NB4 (cell line): ENCODE data around the gene HPCAL1.

Source experiments
- MYC ChIP-seq: IDR thresholded peaks from 2 replicates; pipeline ENCODE4 v1.6.1; 2011; ENCODE audit warnings: low read depth, low read length
- POLR2A ChIP-seq: IDR thresholded peaks from 2 replicates; pipeline ENCODE4 v1.6.1; 2011; ENCODE audit warnings: mild to moderate bottlenecking; ENCODE audit not compliant: insufficient read length; ENCODE audit errors: extremely low read depth
- TF ChIP-seq, protein P1 (sequence below): IDR thresholded peaks from one replicate; pipeline ENCODE4 v1.5.1; 2012; ENCODE audit warnings: low read depth, low read length

DNA sequence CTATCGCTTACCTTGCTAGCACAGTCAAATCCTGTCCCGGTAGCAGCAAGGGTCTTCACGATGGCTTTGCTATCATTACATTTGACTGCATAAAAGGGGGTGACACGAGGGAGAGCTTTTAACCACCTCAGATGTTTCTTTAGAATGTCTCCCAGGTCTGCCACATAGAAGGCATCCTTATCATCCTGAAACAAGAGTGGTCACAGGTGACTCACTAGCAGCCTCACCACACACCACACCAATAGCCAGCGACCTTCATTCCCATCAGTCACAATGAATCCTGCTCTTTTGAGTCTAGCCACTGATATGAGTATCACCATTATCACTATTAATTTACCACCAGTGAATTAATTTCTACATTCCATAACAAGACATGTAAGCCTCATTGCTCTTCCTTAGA lies 141.8 kb downstream of the HPCAL1 start:
- TF ChIP-seq, protein P1, sequence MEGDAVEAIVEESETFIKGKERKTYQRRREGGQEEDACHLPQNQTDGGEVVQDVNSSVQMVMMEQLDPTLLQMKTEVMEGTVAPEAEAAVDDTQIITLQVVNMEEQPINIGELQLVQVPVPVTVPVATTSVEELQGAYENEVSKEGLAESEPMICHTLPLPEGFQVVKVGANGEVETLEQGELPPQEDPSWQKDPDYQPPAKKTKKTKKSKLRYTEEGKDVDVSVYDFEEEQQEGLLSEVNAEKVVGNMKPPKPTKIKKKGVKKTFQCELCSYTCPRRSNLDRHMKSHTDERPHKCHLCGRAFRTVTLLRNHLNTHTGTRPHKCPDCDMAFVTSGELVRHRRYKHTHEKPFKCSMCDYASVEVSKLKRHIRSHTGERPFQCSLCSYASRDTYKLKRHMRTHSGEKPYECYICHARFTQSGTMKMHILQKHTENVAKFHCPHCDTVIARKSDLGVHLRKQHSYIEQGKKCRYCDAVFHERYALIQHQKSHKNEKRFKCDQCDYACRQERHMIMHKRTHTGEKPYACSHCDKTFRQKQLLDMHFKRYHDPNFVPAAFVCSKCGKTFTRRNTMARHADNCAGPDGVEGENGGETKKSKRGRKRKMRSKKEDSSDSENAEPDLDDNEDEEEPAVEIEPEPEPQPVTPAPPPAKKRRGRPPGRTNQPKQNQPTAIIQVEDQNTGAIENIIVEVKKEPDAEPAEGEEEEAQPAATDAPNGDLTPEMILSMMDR, result no peak
- TF ChIP-seq POLR2A (no peak), MYC (no peak)
